Adipose tissue (tissue), 3 donors: ENCODE data around the gene CST6. TPM values are rescaled to one million over a fixed set of nuclear protein-coding genes. Genes with fewer than 3 reads are reported as not detected.

Source experiments
- H3K27ac ChIP-seq: one replicate; pipeline ENCODE4 v1.5.1; 2013; ENCODE audit warnings: low read depth, low read length
- WGBS, 3 donors: extraction: QIAGEN DNeasy Blood & Tissue Kit; methylation state at CpG; one replicate each; pipeline ENCODE4 v1.1.7; 2013; 5-methylcytosine and 5-hydroxymethylcytosine counted together
- polyA plus RNA-seq, 3 donors: library from polyadenylated mRNA; stranded (reverse); fragments of 200-250 nt; gene quantifications; one replicate each; pipeline ENCODE4 v1.2.3, GENCODE V29; 2013
- donor health status: healthy with polysubstance abuse.
- donor health status: Bipolar disorder and iron deficiency.
- donor health status: healthy.

The CST6 gene, protein sequence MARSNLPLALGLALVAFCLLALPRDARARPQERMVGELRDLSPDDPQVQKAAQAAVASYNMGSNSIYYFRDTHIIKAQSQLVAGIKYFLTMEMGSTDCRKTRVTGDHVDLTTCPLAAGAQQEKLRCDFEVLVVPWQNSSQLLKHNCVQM
- under 1 TPM in 2 of 3 donors, not detected in 1; 0.28 to 0.84 TPM for polyA plus RNA-seq

DNA sequence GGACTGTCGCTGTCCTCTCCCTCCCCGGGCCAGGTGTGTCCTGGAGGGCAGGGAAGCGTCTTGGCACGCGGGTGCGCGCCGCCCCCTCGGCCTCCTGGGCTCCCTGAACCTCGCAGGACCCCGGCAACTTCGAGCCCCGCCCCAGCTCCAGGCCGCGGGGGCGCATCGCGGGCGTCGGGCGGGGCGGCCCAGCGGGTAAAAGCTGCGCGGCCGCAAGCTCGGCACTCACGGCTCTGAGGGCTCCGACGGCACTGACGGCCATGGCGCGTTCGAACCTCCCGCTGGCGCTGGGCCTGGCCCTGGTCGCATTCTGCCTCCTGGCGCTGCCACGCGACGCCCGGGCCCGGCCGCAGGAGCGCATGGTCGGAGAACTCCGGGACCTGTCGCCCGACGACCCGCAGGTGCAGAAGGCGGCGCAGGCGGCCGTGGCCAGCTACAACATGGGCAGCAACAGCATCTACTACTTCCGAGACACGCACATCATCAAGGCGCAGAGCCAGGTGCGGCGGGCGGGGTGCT lies at the start of gene CST6:
Gene CST6 (plus strand): TSS at position 224 of the 519 bp plus-strand sequence. CDS start 37 bp downstream, at position 261.
- no peak within 1 kb of the TSS for H3K27ac ChIP-seq
- 6 to 8% (median 7%) methylated on average over 45 to 61 of the region's 61 CpGs for WGBS, 3 donors

DNA sequence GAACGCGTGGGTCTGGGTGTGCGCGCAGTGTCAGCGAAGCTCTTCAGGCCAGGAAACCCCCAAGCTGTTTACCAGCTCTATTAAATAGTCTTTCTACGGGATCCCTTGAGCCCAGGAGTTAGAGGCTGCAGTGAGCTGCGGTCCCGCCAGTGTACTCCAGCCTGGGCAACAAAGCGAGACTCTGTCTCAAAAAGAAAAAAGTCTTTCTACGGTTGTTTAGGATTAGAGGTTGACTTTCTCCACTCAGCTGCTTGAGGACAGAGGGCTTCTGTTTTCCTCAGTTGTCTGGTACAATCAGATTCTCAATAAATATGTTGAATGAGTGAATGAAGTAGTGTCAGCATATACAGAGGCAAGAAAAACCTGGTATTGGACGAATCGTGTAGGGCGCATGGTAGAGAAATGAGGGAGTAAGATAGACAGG lies 49.7 kb upstream of the CST6 start:
- H3K27ac ChIP-seq = no peak overlapping the region
- WGBS, 3 donors = 2 to 7% (median 6%) methylated on average over 13 of the region's 13 CpGs

DNA sequence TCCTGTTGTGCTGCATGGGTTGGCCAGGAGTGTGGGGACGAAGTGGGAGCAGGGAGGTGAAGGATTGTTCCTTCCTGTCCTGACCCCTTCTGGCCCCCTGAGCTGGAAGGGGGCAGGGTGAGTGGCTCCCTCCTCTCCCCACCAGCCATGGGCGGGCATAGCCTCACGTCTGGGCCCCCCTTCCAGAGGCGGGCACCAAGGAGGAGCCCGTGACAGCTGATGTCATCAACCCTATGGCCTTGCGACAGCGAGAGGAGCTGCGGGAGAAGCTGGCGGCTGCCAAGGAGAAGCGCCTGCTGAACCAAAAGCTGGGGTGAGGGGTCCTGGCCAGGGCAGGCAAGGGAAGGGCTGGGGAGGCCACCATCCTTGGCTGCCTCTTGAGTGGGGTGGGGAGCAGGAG lies 46.9 kb upstream of the CST6 start:
- no peak overlapping the region for H3K27ac ChIP-seq
- WGBS, 3 donors = 81 to 88% (median 86%) methylated on average over 10 of the region's 10 CpGs

DNA sequence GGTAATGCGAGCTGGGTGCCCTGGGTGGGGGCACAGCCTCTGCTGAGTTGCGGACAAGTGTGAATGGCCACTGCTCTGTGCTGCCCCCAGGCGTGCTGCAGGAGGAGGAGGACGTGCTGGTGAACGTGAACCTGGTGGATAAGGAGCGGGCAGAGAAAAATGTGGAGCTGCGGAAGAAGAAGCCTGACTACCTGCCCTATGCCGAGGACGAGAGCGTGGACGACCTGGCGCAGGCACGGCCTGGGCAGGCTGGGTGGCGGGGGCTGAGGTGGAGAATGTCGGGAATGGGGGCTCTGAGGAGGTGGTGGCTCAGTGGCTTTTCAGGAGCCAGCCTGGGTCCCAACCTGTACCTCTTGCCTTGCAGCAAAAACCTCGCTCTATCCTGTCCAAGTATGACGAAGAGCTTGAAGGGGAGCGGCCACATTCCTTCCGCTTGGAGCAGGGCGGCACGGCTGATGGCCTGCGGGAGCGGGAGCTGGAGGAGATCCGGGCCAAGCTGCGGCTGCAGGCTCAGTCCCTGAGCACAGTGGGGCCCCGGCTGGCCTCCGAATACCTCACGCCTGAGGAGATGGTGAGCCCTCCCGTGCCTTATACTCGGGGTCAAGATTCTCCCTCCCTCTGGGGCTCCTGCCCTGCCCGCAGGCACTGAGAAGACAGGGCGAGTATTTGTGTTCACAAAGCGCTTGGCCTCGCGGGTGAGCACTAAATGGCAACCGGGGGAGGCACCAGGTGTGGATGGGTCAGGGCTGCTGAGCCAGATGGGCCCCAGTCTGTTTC lies 45.6 kb upstream of the CST6 start:
- H3K27ac ChIP-seq = no peak overlapping the region
- WGBS, 3 donors = 93 to 94% (median 93%) methylated on average over 36 of the region's 36 CpGs

DNA sequence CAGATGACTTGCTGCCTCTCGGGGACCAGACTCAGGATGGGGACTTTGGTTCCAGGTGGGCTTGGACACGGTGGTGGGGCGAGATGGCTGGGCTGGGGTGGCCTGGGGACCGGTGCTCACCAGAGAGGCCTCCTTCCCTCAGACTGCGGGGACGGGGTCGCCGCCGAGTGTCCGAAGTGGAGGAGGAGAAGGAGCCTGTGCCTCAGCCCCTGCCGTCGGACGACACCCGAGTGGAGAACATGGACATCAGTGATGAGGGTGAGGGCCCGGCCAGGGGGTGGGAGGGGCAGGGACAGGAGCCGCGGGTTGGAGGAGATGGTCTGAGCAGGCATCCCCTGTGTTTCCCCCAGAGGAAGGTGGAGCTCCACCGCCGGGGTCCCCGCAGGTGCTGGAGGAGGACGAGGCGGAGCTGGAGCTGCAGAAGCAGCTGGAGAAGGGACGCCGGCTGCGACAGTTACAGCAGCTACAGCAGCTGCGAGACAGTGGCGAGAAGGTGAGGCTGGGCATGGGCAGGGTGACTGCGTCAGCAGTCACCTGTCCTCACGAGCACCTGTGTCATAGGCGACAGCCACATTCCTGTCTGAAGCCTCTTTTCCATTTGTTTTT lies 44.4 kb upstream of the CST6 start:
- WGBS, 3 donors = 92 to 94% (median 94%) methylated on average over 25 to 30 of the region's 30 CpGs
- H3K27ac ChIP-seq = no peak overlapping the region

DNA sequence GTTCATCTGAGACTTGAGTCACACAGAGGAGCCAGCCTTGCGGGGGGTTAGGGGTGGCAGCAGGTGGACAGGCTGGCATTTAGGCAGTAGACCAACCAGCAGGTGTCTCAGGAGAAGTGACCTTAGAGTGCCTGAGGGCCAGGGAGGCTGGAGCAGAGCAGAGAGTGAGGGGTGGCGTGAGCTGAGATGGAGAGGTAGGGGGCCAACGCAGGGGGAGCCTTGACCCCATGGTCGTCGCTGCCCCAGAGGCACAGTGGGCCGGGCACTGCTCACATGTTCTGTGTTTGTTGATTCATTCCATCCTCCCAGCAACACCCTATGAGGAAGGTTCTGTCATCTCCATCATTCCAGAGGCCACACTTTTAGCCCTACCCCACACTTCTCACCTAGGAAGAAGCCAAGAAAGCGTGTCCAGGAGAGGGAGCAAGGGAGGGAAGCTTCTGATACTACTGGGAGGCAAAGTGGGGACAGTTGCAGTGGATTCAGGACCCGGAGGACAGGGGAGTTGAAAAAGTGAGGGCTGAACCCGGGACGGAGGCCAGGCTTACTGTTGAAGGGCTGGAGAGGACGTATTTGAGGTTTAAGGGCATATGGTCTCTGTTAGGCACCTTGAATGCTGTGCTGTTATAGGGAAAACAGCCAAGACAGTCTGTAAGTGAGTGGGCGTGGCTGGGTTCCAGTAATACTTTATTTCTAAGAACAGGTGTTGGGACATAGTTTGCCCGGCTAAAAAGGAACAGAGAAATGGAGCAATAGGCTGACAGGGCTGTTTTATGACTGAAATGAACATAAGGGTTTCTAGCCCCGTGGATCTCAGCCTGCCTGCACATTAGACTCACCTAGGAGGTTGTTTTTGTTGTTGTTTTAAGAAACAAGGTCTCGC lies 43.0 kb upstream of the CST6 start:
- WGBS, 3 donors = 75 to 80% (median 79%) methylated on average over 14 to 15 of the region's 15 CpGs
- peak overlapping the region; percentile 36 for H3K27ac ChIP-seq

DNA sequence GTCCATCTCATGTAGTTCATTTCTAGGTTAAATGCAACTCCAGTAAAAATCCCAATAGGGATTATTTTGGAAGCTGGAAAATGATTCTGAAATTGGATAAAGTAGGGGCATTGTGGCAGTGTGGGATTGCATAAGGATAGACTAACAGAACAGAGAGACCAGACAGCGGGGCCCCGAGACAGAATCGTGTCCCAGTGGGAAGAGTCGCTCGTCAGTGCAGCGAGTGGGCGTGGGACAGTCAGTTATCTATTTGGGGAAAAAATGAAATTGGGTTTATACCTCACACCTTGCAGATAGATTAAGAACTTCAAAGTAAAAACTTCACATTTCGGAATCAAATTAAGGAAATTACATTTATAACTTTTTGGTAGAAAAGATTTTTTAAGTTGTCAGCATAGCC lies 39.7 kb upstream of the CST6 start:
- 73 to 94% (median 87%) methylated on average over 8 of the region's 8 CpGs for WGBS, 3 donors
- no peak overlapping the region for H3K27ac ChIP-seq

DNA sequence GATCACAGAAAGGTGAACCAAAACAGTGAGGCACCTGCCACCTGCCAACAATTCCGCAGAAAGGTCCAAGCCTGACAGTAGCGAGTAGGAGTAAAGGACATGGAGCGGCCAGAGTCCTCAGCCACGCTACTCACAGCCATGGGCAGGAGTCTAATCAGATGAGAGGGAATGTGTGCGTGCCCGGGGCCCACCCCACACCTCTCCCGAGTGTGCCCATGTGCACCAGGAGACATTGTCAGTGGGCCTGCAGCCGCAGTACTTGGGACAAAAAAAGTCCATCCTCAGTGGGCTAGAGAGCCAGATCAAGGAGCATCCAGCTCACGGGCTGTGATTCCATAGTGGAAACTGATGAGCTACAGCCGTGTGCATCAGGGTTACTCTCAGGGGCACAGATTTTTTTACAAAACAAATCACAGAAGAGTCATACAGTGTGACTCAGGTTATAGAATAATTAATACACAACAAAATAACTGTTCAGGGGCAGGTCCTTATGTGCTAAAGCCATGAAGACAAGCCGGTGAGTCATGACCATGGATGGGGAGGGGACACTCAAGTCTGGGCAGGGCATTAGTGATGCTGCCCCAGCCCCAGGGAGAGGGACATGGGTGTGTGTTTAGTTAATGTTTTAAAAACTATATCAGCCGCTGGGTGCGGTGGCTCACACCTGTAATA lies 38.2 kb upstream of the CST6 start:
- 91 to 97% (median 96%) methylated on average over 13 of the region's 13 CpGs for WGBS, 3 donors
- H3K27ac ChIP-seq = no peak overlapping the region

DNA sequence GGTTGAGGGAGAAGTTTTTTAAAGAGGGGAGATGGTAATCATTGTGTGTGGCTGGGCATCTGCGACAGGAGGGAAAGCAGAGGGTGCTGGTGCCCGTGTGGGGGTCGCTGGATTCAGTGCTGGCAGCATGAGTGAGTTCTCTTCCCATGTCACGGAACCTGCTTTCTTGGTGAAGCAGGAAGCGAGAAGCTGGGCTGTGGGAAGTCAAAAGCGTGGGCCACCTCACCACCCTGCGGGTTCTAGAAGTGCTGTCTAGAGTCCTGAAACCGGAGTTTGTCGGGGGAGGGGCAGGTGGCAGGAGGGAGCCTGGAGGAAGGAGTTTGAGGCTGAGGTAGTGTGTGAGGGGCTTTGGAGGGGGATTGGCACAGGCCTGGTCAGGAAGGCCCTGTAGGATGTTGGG lies 36.0 kb upstream of the CST6 start:
- no peak overlapping the region for H3K27ac ChIP-seq
- WGBS, 3 donors = 93 to 95% (median 93%) methylated on average over 9 of the region's 9 CpGs

DNA sequence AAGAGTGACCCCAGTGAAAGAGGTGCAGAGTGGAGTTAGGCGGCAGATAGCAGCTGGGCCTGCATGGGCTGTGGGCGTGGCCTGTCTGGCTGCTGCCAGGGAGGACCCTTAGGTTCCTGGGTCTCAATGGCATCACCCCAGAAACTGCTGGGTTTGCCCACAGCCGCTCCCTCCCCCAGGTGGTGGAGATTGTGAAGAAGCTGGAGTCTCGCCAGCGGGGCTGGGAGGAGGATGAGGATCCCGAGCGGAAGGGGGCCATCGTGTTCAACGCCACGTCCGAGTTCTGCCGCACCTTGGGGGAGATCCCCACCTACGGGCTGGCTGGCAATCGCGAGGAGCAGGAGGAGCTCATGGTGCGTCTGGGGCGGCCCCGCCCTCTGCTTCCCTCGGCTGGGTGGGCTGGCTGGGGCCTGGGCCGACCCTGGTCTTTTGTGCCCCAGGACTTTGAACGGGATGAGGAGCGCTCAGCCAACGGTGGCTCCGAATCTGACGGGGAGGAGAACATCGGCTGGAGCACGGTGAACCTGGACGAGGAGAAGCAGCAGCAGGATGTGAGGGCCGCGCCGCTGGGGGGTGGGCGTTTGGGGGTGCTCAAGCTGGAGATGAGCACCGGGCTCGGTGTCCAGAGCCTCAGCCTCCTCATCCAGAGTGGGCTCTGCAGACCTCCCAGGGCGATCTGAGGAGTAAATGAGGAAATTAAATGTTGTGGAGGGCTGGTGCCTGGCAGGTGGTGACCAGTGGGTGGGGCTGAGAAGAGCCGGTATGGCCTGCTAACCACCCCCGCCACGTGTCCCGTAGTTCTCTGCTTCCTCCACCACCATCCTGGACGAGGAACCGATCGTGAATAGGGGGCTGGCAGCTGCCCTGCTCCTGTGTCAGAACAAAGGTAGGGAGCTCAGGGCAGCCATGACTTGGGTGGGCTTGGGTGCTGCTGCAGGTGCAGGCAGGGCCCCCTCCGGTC lies 35.3 kb upstream of the CST6 start:
- WGBS, 3 donors = 82 to 87% (median 86%) methylated on average over 43 of the region's 43 CpGs
- no peak overlapping the region for H3K27ac ChIP-seq

DNA sequence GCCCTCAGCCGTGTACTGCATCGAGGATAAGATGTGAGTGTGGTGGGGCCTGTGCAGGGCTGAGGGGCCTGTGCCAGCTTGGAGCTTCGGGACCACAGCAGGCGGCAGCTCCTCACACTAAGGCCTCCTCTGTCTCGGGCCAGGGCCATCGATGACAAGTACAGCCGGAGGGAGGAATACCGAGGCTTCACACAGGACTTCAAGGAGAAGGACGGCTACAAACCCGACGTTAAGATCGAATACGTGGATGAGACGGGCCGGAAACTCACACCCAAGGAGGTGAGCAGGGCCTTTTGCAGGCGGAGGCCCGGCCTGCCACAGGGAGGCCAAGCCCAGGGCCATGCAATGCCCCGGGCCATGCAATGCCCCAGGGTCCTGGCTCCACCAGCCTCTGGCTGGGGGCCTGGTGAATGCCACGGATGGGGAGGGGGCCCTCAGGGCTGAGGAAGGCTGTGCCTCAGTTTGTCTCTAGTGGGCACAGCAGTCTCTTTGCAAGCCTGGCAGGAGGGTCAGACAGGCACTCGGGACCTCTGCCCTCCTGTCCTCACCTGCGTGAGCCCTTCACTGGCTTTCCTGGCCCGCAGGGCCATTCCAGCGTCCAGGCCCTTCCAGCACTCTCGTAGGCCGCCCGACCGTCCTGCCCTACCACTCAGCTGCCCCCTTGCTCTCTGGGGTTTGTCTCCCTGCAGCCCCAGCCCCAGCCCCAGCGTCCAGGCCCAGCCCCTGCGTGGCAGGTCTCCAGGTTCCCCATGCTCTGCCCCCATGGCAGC lies 34.0 kb upstream of the CST6 start:
- WGBS, 3 donors = 90 to 91% (median 90%) methylated on average over 28 to 29 of the region's 29 CpGs
- no peak overlapping the region for H3K27ac ChIP-seq

DNA sequence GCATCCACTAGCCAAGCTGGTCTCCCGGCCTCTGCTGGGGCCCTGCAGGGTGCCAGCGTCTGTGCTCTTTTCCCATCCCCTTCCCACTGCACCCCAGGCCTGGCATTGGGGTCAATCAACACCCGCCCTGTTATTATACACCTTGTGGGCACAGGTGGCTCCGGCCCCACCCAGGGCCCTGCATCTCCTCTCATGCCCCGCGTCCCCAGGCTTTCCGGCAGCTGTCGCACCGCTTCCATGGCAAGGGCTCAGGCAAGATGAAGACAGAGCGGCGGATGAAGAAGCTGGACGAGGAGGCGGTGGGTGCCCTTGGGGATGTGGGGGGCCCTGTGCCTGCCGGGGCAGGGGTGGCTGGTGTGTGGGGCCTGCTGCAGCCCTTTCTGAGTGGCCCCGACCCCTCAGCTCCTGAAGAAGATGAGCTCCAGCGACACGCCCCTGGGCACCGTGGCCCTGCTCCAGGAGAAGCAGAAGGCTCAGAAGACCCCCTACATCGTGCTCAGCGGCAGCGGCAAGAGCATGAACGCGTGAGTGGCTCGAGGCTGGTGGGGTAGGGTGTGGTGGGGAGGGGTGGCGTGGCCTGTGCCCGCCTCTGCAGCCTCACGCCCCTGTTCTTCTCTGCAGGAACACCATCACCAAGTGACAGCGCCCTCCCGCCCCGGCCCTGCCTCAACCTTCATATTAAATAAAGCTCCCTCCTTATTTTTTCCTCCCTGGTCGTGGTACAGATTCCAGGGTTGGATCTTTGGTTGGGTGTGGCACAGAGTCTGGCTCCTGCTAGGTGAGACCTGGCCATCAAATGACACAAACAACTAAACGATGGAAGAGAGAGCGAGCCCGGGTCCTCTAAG lies 33.2 kb upstream of the CST6 start:
- 91 to 94% (median 92%) methylated on average over 32 to 34 of the region's 34 CpGs for WGBS, 3 donors

DNA sequence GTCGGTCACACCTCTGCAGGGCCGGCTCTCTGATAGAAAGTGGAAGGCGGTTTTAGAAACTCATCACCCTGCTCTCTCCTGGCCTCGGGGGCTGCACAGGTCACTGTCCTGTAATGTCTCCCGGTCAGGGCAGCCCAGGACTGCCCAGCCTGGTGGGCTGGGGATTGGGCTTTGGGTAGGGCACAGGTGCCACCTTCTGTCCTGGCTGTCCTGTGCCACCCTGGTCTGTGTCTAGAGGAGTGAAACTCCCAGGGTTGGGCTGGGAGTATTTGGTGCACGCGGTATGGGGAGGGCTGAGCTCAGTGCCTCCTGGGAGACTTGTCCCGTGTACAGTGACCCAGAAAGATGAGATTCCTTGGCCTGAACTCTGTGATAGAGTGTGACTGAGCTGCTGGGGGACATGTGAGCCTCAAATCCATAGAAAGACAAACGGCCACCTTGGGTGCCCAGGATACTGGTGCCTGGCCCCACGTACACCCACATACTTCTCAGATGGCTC lies 32.5 kb upstream of the CST6 start:
- no peak overlapping the region for H3K27ac ChIP-seq
- 78 to 88% (median 80%) methylated on average over 10 of the region's 10 CpGs for WGBS, 3 donors

More for the DNA sequence above, 33.2 kb upstream of the CST6 start:
- H3K27ac ChIP-seq = no peak overlapping the region

DNA sequence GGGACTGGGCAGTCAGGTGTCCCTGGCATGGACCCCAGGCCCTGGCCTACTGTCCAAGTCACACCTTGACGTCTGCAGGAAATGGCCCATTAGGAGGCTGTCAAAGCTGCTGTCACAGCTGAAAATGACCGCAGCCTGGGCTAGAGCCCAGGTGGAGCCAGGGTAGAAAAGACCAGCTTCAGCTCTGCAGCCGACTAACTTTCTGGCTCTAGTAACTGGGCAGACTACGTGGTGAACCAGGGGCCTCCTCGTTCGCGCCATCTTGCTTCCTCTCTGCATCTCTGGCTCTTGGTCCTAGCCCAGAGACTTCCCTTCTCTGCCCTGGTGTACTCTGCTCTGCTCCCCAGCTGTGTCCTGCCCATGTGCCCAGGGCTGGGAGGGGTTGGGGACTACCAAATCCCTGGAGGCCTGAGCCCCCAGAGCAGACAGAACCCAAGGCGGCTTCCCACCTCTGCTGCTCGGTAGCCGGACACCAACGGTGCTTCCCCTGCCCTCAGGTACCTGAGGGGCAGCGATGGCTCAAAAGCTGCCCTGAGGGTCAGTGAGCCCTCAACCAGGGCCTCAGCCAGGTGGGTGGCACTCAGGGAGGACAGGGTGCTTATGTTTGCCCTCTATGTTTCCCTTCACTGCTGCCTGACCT lies 30.6 kb upstream of the CST6 start:
- no peak overlapping the region for H3K27ac ChIP-seq
- 69 to 78% (median 71%) methylated on average over 12 of the region's 12 CpGs for WGBS, 3 donors
